ENCODE data around the gene FGD3.
A peak's percentile ranks its signal among the peaks of the same experiment; 100 is the strongest.

FGD3 gene

GRCh38 chr9:93001031-93001430 is 53.7 kb downstream of the FGD3 start:
- Histone ChIP-seq H3K36me3 (replicated peaks; ENCODE audit: insufficient read depth, low read length) (no peaks in the 10 kb centered on the region), H4K20me1 (ENCODE audit: insufficient read depth, low read length) (no peaks in the 10 kb centered on the region), H3K9me3 (replicated peaks; ENCODE audit: insufficient read depth, low read length) (no peaks in the 10 kb centered on the region), H3K4me2 (ENCODE audit: low read depth, low read length) (no peak overlapping the region), H3K27me3 (replicated peaks; ENCODE audit: insufficient read depth, low read length) (no peaks in the 10 kb centered on the region), H3K79me2 (ENCODE audit: low read length) (0 out of 2 replicates have a peak, but pooled peaks cover 5% of the 10 kb centered on the region), H3K9ac (ENCODE audit: low read length) (no peak overlapping the region), H3F3A (ENCODE audit: insufficient read depth, low read length) (no peaks in the 10 kb centered on the region), H3K4me1 (ENCODE audit: low read length) (no peaks in the 10 kb centered on the region), H3K27ac (ENCODE audit: low read length) (no peak overlapping the region), H2AFZ (ENCODE audit: low read length) (no peak overlapping the region), H3K9me2 (replicated peaks; ENCODE audit: insufficient read depth, low read length) (no peaks in the 10 kb centered on the region), H3K4me3 (ENCODE audit: low read length) (no peak overlapping the region)
- no peak for DNase-seq
- TF ChIP-seq EZH2phosphoT487 (IDR thresholded peaks at IDR 0.05; ENCODE audit: low read length) (no peak), EZH2 (optimal IDR thresholded peaks at IDR 0.05; ENCODE audit: low read depth, low read length) (no peak), CTCF (IDR thresholded peaks at IDR 0.05; ENCODE audit: low read length) (no peak)

- H3K9me3 ChIP-seq (replicated peaks; ENCODE audit: insufficient read depth, low read length): no peaks in the 10 kb centered on the region
- no peaks in the 10 kb centered on the region for H3K36me3 ChIP-seq (replicated peaks; ENCODE audit: insufficient read depth, low read length)
- H3K4me1 ChIP-seq (ENCODE audit: low read length): no peaks in the 10 kb centered on the region
- no peaks in the 10 kb centered on the region for H3K9me2 ChIP-seq (replicated peaks; ENCODE audit: insufficient read depth, low read length)
- H3F3A ChIP-seq (ENCODE audit: insufficient read depth, low read length): no peaks in the 10 kb centered on the region
- H3K27ac ChIP-seq (ENCODE audit: low read length): no peak overlapping the region
- no peak overlapping the region for H2AFZ ChIP-seq (ENCODE audit: low read length)
- H4K20me1 ChIP-seq (ENCODE audit: insufficient read depth, low read length): no peaks in the 10 kb centered on the region
- no peaks in the 10 kb centered on the region for H3K27me3 ChIP-seq (replicated peaks; ENCODE audit: insufficient read depth, low read length)
- H3K4me3 ChIP-seq (ENCODE audit: low read length): no peak overlapping the region
- 0 out of 2 replicates have a peak, but pooled peaks cover 5% of the 10 kb centered on the region for H3K79me2 ChIP-seq (ENCODE audit: low read length)
- no peak overlapping the region for H3K9ac ChIP-seq (ENCODE audit: low read length)
- H3K4me2 ChIP-seq (ENCODE audit: low read depth, low read length): no peak overlapping the region
- no peak for TF ChIP-seq EZH2 (optimal IDR thresholded peaks at IDR 0.05; ENCODE audit: low read depth, low read length)
- no peak for TF ChIP-seq EZH2phosphoT487 (IDR thresholded peaks at IDR 0.05; ENCODE audit: low read length)
- TF ChIP-seq CTCF (IDR thresholded peaks at IDR 0.05; ENCODE audit: low read length): no peak
- DNase-seq: no peak
These were observed 55.4 kb downstream of the FGD3 start for GRCh38 chr9:93002700-93003099.

GRCh38 chr9:93003552-93004407 is 56.5 kb downstream of the FGD3 start:
- Histone ChIP-seq H3K4me1 (ENCODE audit: low read length) (no peaks in the 10 kb centered on the region), H3K27me3 (replicated peaks; ENCODE audit: insufficient read depth, low read length) (no peaks in the 10 kb centered on the region), H2AFZ (ENCODE audit: low read length) (no peak overlapping the region), H3K9me3 (replicated peaks; ENCODE audit: insufficient read depth, low read length) (no peaks in the 10 kb centered on the region), H3K4me2 (ENCODE audit: low read depth, low read length) (no peak overlapping the region), H3K4me3 (ENCODE audit: low read length) (no peak overlapping the region), H3K9me2 (replicated peaks; ENCODE audit: insufficient read depth, low read length) (no peaks in the 10 kb centered on the region), H3K36me3 (replicated peaks; ENCODE audit: insufficient read depth, low read length) (no peaks in the 10 kb centered on the region), H4K20me1 (ENCODE audit: insufficient read depth, low read length) (no peaks in the 10 kb centered on the region), H3K9ac (ENCODE audit: low read length) (no peak overlapping the region), H3F3A (ENCODE audit: insufficient read depth, low read length) (no peaks in the 10 kb centered on the region), H3K79me2 (ENCODE audit: low read length) (0 out of 2 replicates have a peak, but pooled peaks cover 5% of the 10 kb centered on the region), H3K27ac (ENCODE audit: low read length) (no peak overlapping the region)
- no peak for TF ChIP-seq EZH2phosphoT487 (IDR thresholded peaks at IDR 0.05; ENCODE audit: low read length)
- peak; percentile 76 for TF ChIP-seq CTCF (IDR thresholded peaks at IDR 0.05; ENCODE audit: low read length)
- no peak for TF ChIP-seq EZH2 (optimal IDR thresholded peaks at IDR 0.05; ENCODE audit: low read depth, low read length)
- peak; percentile 66 for DNase-seq
